Mesendoderm (in vitro differentiated cells): Measurements from ENCODE around the gene TVP23A.
"Not testable (repeated sequence)": the region's sequence is repeated elsewhere in the genome, so short reads cannot be mapped to it uniquely, and the experiment has no call there.

Source experiments
- DNase-seq: peaks from one replicate; pipeline ENCODE4 v3.0.0; 2013
- H2AK5ac ChIP-seq: 2 replicates; pipeline ENCODE4 v1.6.1; 2013; ENCODE audit warnings: low read length, inconsistent platforms
- H2BK120ac ChIP-seq: 2 replicates; pipeline ENCODE4 v1.6.1; 2013; ENCODE audit warnings: low read depth, mild to moderate bottlenecking, low read length, moderate library complexity, mixed read lengths
- H2BK15ac ChIP-seq: replicated peaks from 2 replicates; pipeline ENCODE4 v1.6.1; 2013; ENCODE audit warnings: low read depth, mild to moderate bottlenecking, moderate library complexity
- H2BK5ac ChIP-seq: 2 replicates; pipeline ENCODE4 v1.6.1; 2013; ENCODE audit warnings: low read length, inconsistent platforms
- H3K18ac ChIP-seq: 2 replicates; pipeline ENCODE4 v1.6.1; 2013; ENCODE audit warnings: mild to moderate bottlenecking, low read length, mixed read lengths
- H3K23ac ChIP-seq: one replicate; pipeline ENCODE4 v1.6.1; 2013; ENCODE audit warnings: low read length
- H3K27ac ChIP-seq: 2 replicates; pipeline ENCODE4 v1.5.1; 2013; ENCODE audit warnings: low read depth, mild to moderate bottlenecking, inconsistent platforms, low read length, moderate library complexity
- H3K27me3 ChIP-seq: 2 replicates; pipeline ENCODE4 v1.6.1; 2013; ENCODE audit warnings: low read length, control low read depth, mild to moderate bottlenecking, inconsistent platforms; ENCODE audit not compliant: insufficient read depth, poor library complexity
- H3K36me3 ChIP-seq: 2 replicates; pipeline ENCODE4 v1.6.1; 2013; ENCODE audit warnings: low read length, inconsistent platforms; ENCODE audit not compliant: control insufficient read depth, insufficient read depth
- H3K4ac ChIP-seq: one replicate; pipeline ENCODE4 v1.6.1; 2013; ENCODE audit warnings: low read depth, mild to moderate bottlenecking, low read length, moderate library complexity
- H3K4me1 ChIP-seq: 2 replicates; pipeline ENCODE4 v1.6.1; 2013; ENCODE audit warnings: low read depth, low read length, inconsistent platforms; ENCODE audit not compliant: control insufficient read depth
- H3K4me2 ChIP-seq: 2 replicates; pipeline ENCODE4 v1.6.1; 2013; ENCODE audit warnings: low read length
- H3K4me3 ChIP-seq: 2 replicates; pipeline ENCODE4 v1.5.1; 2013; ENCODE audit warnings: mild to moderate bottlenecking, low read length
- H3K56ac ChIP-seq: one replicate; pipeline ENCODE4 v1.6.1; 2013; ENCODE audit warnings: low read length
- H3K79me1 ChIP-seq: 2 replicates; pipeline ENCODE4 v1.6.1; 2013; ENCODE audit warnings: low read length, inconsistent platforms
- H3K79me2 ChIP-seq: 2 replicates; pipeline ENCODE4 v1.6.1; 2013; ENCODE audit warnings: mild to moderate bottlenecking, low read length; ENCODE audit not compliant: control insufficient read depth, insufficient read depth
- H3K9ac ChIP-seq: 2 replicates; pipeline ENCODE4 v1.6.1; 2013; ENCODE audit warnings: low read length, inconsistent platforms
- H4K5ac ChIP-seq: one replicate; pipeline ENCODE4 v1.6.1; 2013; ENCODE audit warnings: low read length
- H4K8ac ChIP-seq: one replicate; pipeline ENCODE4 v1.6.1; 2013; ENCODE audit warnings: low read depth, mild to moderate bottlenecking, control low read depth, low read length, moderate library complexity
- WGBS: extraction: QIAGEN DNeasy Blood & Tissue Kit; methylation state at CpG from one replicate; pipeline ENCODE4 v1.1.7; 2013; ENCODE audit warnings: low lambda C conversion rate, missing lambda C conversion rate; ENCODE audit not compliant: insufficient coverage; ENCODE audit errors: extremely low coverage; 5-methylcytosine and 5-hydroxymethylcytosine counted together

TVP23A gene

GRCh38 chr16:10829390-10830098 is 10.9 kb upstream of the TVP23A start:
- H2BK15ac ChIP-seq, H3K56ac ChIP-seq, H3K27me3 ChIP-seq, H2AK5ac ChIP-seq, H4K5ac ChIP-seq, H3K9ac ChIP-seq, H2BK5ac ChIP-seq, H3K4me2 ChIP-seq, H4K8ac ChIP-seq, H3K27ac ChIP-seq, DNase-seq, H2BK120ac ChIP-seq, H3K79me2 ChIP-seq, H3K36me3 ChIP-seq, H3K4ac ChIP-seq, H3K4me3 ChIP-seq, H3K4me1 ChIP-seq, H3K79me1 ChIP-seq, H3K18ac ChIP-seq, H3K23ac ChIP-seq: not testable (repeated sequence)
- WGBS: no CpG with 5 or more reads among the region's 18 CpGs

GRCh38 chr16:10828851-10829366 is 10.3 kb upstream of the TVP23A start:
- Histone ChIP-seq H3K79me1 (no peaks in the 10 kb centered on the region), H3K4ac (no peak overlapping the region), H3K27me3 (no peaks in the 10 kb centered on the region), H4K8ac (no peak overlapping the region), H2BK5ac (no peak overlapping the region), H3K4me2 (no peak overlapping the region), H3K23ac (no peak overlapping the region), H3K79me2 (no peaks in the 10 kb centered on the region), H3K4me3 (no peak overlapping the region), H3K56ac (no peak overlapping the region), H2BK15ac (no peak overlapping the region), H3K36me3 (no peaks in the 10 kb centered on the region), H2AK5ac (no peak overlapping the region), H2BK120ac (no peak overlapping the region), H3K27ac (no peak overlapping the region), H3K9ac (no peak overlapping the region), H3K4me1 (no peaks in the 10 kb centered on the region), H3K18ac (no peak overlapping the region), H4K5ac (no peak overlapping the region)
- no peak for DNase-seq
- WGBS: no CpG with 5 or more reads among the region's 17 CpGs

GRCh38 chr16:10827691-10828341 is 9.2 kb upstream of the TVP23A start:
- Histone ChIP-seq H3K23ac (no peak overlapping the region), H3K4me2 (no peak overlapping the region), H3K4me1 (no peaks in the 10 kb centered on the region), H3K18ac (no peak overlapping the region), H3K79me2 (no peaks in the 10 kb centered on the region), H3K9ac (no peak overlapping the region), H3K27ac (no peak overlapping the region), H2BK15ac (no peak overlapping the region), H2AK5ac (no peak overlapping the region), H3K56ac (no peak overlapping the region), H2BK120ac (no peak overlapping the region), H4K8ac (no peak overlapping the region), H3K79me1 (no peaks in the 10 kb centered on the region), H2BK5ac (no peak overlapping the region), H3K4me3 (no peak overlapping the region), H3K36me3 (no peaks in the 10 kb centered on the region), H3K27me3 (no peaks in the 10 kb centered on the region), H3K4ac (no peak overlapping the region), H4K5ac (no peak overlapping the region)
- no CpG with 5 or more reads among the region's 11 CpGs for WGBS
- no peak for DNase-seq

- no peak overlapping the region for H2BK120ac ChIP-seq
- H3K79me1 ChIP-seq: no peaks in the 10 kb centered on the region
- H3K4ac ChIP-seq: no peak overlapping the region
- H3K27me3 ChIP-seq: no peaks in the 10 kb centered on the region
- H3K4me2 ChIP-seq: no peak overlapping the region
- H3K4me1 ChIP-seq: no peaks in the 10 kb centered on the region
- no peak overlapping the region for H3K23ac ChIP-seq
- no peak overlapping the region for H4K8ac ChIP-seq
- no peak overlapping the region for H3K56ac ChIP-seq
- no peak overlapping the region for H3K4me3 ChIP-seq
- H2BK5ac ChIP-seq: no peak overlapping the region
- DNase-seq: no peak
- no peak overlapping the region for H3K27ac ChIP-seq
- no peak overlapping the region for H4K5ac ChIP-seq
- H2AK5ac ChIP-seq: no peak overlapping the region
- no peak overlapping the region for H3K18ac ChIP-seq
- no CpG with 5 or more reads among the region's 13 CpGs for WGBS
- no peak overlapping the region for H3K9ac ChIP-seq
- H2BK15ac ChIP-seq: no peak overlapping the region
- H3K36me3 ChIP-seq: no peaks in the 10 kb centered on the region
- H3K79me2 ChIP-seq: no peaks in the 10 kb centered on the region
Measured at GRCh38 chr16:10824111-10824893, 5.7 kb upstream of the TVP23A start.

- Histone ChIP-seq H3K18ac (no peak overlapping the region), H4K5ac (no peak overlapping the region), H3K23ac (no peak overlapping the region), H3K79me1 (no peaks in the 10 kb centered on the region), H3K36me3 (no peaks in the 10 kb centered on the region), H3K4me3 (no peak overlapping the region), H3K27ac (no peak overlapping the region), H2BK5ac (no peak overlapping the region), H3K9ac (no peak overlapping the region), H3K56ac (no peak overlapping the region), H4K8ac (no peak overlapping the region), H3K27me3 (no peaks in the 10 kb centered on the region), H2AK5ac (no peak overlapping the region), H3K79me2 (no peaks in the 10 kb centered on the region), H3K4ac (no peak overlapping the region), H2BK15ac (no peak overlapping the region), H3K4me2 (no peak overlapping the region), H3K4me1 (no peaks in the 10 kb centered on the region), H2BK120ac (no peak overlapping the region)
- no CpG with 5 or more reads among the region's 7 CpGs for WGBS
- no peak for DNase-seq
Measured at GRCh38 chr16:10822702-10823101, 4.1 kb upstream of the TVP23A start.
